Ascending aorta (tissue), 2 donors: ENCODE measurements around the gene SAE1. TPM values are rescaled to one million over a fixed set of nuclear protein-coding genes. Genes with fewer than 3 reads are reported as not detected.

ENCODE experiments used
- DNase-seq, 2 donors: peaks; one replicate each; pipeline ENCODE4 v3.0.0-alpha.2; 2019; ENCODE audit warnings: low spot score in 2 of 2
- H3K27ac ChIP-seq, 2 donors: fragments of 200-600 bp; sonication (generic); one replicate each; pipeline ENCODE4 v1.5.1; 2016 to 2017; ENCODE audit warnings: mild to moderate bottlenecking in 1 of 2
- H3K27me3 ChIP-seq: fragments of 200-600 bp; sonication (generic); one replicate; pipeline ENCODE4 v1.5.1; 2017
- H3K36me3 ChIP-seq, 2 donors: fragments of 200-600 bp; sonication (generic); one replicate each; pipeline ENCODE4 v1.5.1; 2016
- H3K4me1 ChIP-seq, 2 donors: fragments of 200-600 bp; sonication (generic); one replicate each; pipeline ENCODE4 v1.5.1; 2016 to 2017; ENCODE audit warnings: mild to moderate bottlenecking in 1 of 2
- H3K4me3 ChIP-seq, 2 donors: fragments of 200-600 bp; sonication (generic); one replicate each; pipeline ENCODE4 v1.5.1; 2016 to 2017; ENCODE audit warnings: mild to moderate bottlenecking in 1 of 2
- H3K9me3 ChIP-seq, 2 donors: fragments of 200-600 bp; sonication (generic); one replicate each; pipeline ENCODE4 v1.5.1; 2016
- CTCF ChIP-seq, 3 experiments: fragments of 200-600 bp in 2 of 3; fragments of 450-650 bp in 1 of 3; sonication (generic) in 2 of 3; IDR thresholded peaks; one replicate each; pipeline ENCODE4 v1.5.1; 2016 to 2019; ENCODE audit warnings: antibody characterized with exemption in 3 of 3, mild to moderate bottlenecking in 1 of 3, moderate library complexity in 1 of 3
- intact Hi-C: fragments of 100-400 bp; cut with DNase I; formaldehyde crosslinking; loops from one replicate; pipeline ENCODE4 v1.15.1; 2023
- total RNA-seq: library from RNA; depleted of rRNA; stranded (reverse); fragments of >200 nt; gene quantifications from one replicate; pipeline ENCODE4 v1.1.0, GENCODE V29; 2016

Gene SAE1
- total RNA-seq, 1 donor from 2014 or later, result 54.4 TPM

GRCh38 chr19:47197141-47197540 lies 66.5 kb downstream of the SAE1 start:
- no peaks in the 10 kb centered on the region for H3K4me1 ChIP-seq
- TF ChIP-seq CTCF (IDR thresholded peaks at IDR 0.05), result no peak
- H3K27me3 ChIP-seq, result no peaks in the 10 kb centered on the region
- H3K27ac ChIP-seq, result no peak overlapping the region
- no peak overlapping the region for H3K4me3 ChIP-seq
- DNase-seq, result no peak
- intact Hi-C loops, result no loop called here
- peaks cover 22 to 31% of the 10 kb centered on the region in 2 donors for H3K36me3 ChIP-seq
- H3K9me3 ChIP-seq, result no peaks in the 10 kb centered on the region

DNA sequence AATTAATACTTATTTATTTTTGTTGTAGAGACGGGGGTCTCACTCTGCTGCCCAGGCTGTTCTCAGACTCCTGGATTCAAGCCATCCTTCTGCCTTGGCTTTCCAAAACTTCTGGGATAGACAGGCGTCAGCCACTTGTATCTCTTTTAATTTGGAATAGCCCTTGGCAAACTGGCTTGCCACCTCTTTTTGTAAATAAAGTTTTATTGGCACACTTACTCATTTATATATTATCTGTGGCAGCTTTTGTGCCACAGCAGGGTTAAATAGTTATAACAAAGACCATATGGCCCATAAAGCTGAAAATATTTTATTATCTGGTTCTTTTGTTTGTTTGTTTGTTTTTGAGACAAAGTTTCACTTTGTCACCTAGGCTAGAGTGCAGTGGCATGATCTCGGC lies 69.9 kb downstream of the SAE1 start:
- Histone ChIP-seq H3K36me3 (peaks cover 31 to 52% of the 10 kb centered on the region in 2 donors), H3K27me3 (no peaks in the 10 kb centered on the region), H3K4me3 (no peak overlapping the region), H3K27ac (no peak overlapping the region), H3K4me1 (no peaks in the 10 kb centered on the region), H3K9me3 (no peaks in the 10 kb centered on the region)
- intact Hi-C loops, result no loop called here
- DNase-seq, result no peak
- TF ChIP-seq CTCF (IDR thresholded peaks at IDR 0.05), result no peak

DNA sequence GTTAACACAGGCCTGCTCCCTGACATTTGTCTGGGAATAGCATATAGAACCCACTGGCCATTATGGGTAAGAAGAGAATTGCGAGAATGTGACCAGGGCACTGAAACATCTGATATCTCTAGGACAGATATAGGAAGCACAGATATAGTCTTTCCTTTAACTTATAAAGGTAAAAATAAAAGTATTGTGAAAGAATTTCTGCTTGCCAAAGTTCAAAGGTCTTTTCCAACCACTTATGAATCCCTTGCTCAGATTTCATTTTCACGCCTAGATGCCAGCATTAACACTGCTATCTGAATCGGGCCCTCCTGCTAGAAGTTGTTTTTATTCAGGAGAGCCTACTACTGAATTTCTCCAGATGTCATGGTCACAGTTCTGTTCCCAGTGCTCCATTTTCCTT lies 72.6 kb downstream of the SAE1 start:
- Histone ChIP-seq H3K4me3 (no peak overlapping the region), H3K4me1 (no peaks in the 10 kb centered on the region), H3K9me3 (no peaks in the 10 kb centered on the region), H3K27me3 (no peaks in the 10 kb centered on the region), H3K36me3 (peaks cover 25 to 62% of the 10 kb centered on the region in 2 donors), H3K27ac (no peak overlapping the region)
- TF ChIP-seq CTCF (IDR thresholded peaks at IDR 0.05), result no peak
- intact Hi-C loops, result no loop called here
- DNase-seq, result no peak

DNA sequence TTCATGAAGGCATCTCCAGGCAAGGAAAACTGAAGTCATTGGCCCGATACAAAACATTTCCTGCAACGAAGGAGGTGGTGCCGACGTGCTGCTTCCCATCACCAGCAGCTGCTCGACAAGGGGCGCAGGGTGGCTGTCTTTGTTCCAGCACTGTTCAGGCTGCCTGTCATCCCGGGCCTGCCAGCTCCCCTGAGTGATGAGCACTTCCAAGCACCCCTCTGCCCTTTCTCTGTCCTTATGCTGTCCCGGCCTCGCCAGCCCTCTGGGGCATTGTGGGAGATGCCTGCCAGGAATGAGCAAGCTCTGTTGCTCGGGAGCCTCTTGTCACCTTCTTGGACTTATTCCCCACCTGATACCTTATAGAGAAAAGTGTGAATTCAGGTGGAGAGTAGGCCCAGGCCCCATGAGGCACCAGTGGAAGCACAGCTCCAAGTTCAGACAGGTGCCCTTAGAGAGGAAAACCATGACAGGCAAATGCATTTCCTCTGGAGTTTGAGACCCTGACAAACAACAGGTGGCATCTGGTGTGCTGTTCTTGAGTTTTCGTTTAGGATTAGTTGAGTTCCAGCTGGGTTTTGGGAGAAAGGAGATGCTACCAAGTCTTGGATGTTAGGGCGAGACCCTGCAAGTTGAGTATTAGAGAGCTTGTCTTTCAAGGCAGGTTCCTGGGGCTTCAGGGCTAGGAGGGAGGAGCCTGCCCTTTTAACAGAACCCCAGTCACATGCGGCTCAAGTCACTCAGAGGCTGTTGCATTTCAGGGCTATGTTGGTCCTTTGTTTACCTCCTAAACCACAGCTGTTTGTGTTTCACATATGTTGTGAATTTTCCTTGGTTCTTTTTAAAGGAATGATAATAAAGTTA lies 78.9 kb downstream of the SAE1 start:
- Histone ChIP-seq H3K27me3 (no peaks in the 10 kb centered on the region), H3K4me1 (no peaks in the 10 kb centered on the region), H3K9me3 (no peaks in the 10 kb centered on the region), H3K36me3 (peaks cover 31 to 47% of the 10 kb centered on the region in 2 donors), H3K27ac (peak overlapping the region in 1 of 2 donors; percentile 48), H3K4me3 (no peak overlapping the region)
- intact Hi-C loops, result loop anchor here (1.0 to 2.0 kb wide), 3 partner anchors 15 to 60 kb away; no protein-coding TSS in a partner anchor
- DNase-seq, result no peak
- TF ChIP-seq CTCF (IDR thresholded peaks at IDR 0.05), result no peak

DNA sequence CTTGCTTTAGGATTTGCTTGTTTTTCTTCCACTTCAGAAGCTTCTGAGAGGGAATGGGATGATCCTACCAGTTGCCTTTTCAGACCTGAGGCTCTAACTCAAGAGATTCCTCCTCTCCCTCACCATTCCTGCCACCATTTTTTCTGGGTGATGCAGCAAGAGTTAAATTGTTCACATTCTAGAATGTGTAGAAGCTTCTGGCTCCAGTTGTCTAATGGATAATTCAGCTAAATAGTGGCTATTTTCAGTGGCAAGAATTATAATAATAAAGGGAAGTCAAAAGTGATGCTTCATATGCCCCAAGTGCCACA lies 79.5 kb downstream of the SAE1 start:
- Histone ChIP-seq H3K27me3 (no peaks in the 10 kb centered on the region), H3K27ac (peak overlapping the region in 1 of 2 donors; percentile 48), H3K9me3 (no peaks in the 10 kb centered on the region), H3K4me3 (no peak overlapping the region), H3K4me1 (no peaks in the 10 kb centered on the region), H3K36me3 (peaks cover 26 to 41% of the 10 kb centered on the region in 2 donors)
- TF ChIP-seq CTCF (IDR thresholded peaks at IDR 0.05), result no peak
- DNase-seq, result no peak
- intact Hi-C loops, result loop anchor here (1.0 to 2.0 kb wide), 3 partner anchors 15 to 61 kb away; no protein-coding TSS in a partner anchor
